Measurements from ENCODE around the gene RRP1B.

DNA sequence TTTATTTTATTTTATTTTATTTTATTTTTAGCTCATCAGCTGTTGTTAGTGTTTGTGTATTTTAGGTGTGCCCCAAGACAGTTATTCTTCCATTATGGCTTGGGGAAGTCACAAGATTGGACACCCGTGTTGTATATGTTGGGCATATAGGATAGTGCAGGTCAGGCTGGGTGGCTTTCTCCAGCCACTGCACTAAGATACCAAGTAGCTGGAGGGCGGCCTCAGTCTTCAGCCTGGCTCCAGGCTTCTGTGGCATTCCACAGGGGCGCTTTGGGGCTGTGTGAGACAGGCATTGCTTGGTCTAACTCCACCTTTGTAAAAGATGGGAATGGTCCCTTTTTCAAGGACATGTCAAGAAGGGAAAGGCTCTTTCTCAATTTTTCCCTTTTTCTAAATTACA is 16.5 kb downstream of the RRP1B start:
- TF ChIP-seq, protein P1, sequence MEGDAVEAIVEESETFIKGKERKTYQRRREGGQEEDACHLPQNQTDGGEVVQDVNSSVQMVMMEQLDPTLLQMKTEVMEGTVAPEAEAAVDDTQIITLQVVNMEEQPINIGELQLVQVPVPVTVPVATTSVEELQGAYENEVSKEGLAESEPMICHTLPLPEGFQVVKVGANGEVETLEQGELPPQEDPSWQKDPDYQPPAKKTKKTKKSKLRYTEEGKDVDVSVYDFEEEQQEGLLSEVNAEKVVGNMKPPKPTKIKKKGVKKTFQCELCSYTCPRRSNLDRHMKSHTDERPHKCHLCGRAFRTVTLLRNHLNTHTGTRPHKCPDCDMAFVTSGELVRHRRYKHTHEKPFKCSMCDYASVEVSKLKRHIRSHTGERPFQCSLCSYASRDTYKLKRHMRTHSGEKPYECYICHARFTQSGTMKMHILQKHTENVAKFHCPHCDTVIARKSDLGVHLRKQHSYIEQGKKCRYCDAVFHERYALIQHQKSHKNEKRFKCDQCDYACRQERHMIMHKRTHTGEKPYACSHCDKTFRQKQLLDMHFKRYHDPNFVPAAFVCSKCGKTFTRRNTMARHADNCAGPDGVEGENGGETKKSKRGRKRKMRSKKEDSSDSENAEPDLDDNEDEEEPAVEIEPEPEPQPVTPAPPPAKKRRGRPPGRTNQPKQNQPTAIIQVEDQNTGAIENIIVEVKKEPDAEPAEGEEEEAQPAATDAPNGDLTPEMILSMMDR (IDR thresholded peaks at IDR 0.05; ENCODE audit: low read length) = no peak
- TF ChIP-seq EZH2 (optimal IDR thresholded peaks at IDR 0.05; ENCODE audit: low read depth, low read length) = no peak
